Liver (tissue), 9 donors: Measurements from ENCODE around the gene SCAI. TPM values are rescaled to one million over a fixed set of nuclear protein-coding genes. Genes with fewer than 3 reads are reported as not detected.

Source experiments
- DNase-seq: peaks from one replicate; pipeline ENCODE4 v3.0.0-alpha.2; 2017; ENCODE audit warnings: low spot score
- H3K27ac ChIP-seq, 2 donors: one replicate each; pipeline ENCODE4 v1.7.0; 2013; ENCODE audit warnings: inconsistent platforms in 2 of 2, low read length in 2 of 2, control low read depth in 1 of 2, low read depth in 1 of 2, mild to moderate bottlenecking in 1 of 2
- H3K27me3 ChIP-seq, 4 donors: one replicate each; pipeline versions ENCODE4 v1.6.1 to v1.7.0; 2013; ENCODE audit warnings: low read length in 3 of 4, inconsistent platforms in 1 of 4, mild to moderate bottlenecking in 1 of 4, moderate library complexity in 1 of 4; ENCODE audit not compliant: control insufficient read depth in 4 of 4, insufficient read depth in 4 of 4
- H3K36me3 ChIP-seq, 4 donors: one replicate each; pipeline versions ENCODE4 v1.6.1 to v1.7.0; 2013; ENCODE audit warnings: low read length in 3 of 4, mild to moderate bottlenecking in 3 of 4, low read depth in 1 of 4, moderate library complexity in 1 of 4; ENCODE audit not compliant: control insufficient read depth in 4 of 4, insufficient read depth in 3 of 4
- H3K4me1 ChIP-seq, 4 donors: one replicate each; pipeline versions ENCODE4 v1.6.1 to v1.7.0; 2013; ENCODE audit warnings: low read length in 3 of 4, mild to moderate bottlenecking in 3 of 4, moderate library complexity in 1 of 4; ENCODE audit not compliant: control insufficient read depth in 4 of 4, insufficient read depth in 4 of 4
- H3K4me3 ChIP-seq, 3 donors: one replicate each; pipeline versions ENCODE4 v1.6.1 to v1.7.0; 2013; ENCODE audit warnings: low read length in 3 of 3, control low read depth in 1 of 3, low read depth in 1 of 3, mild to moderate bottlenecking in 1 of 3
- H3K9ac ChIP-seq, 2 donors: one replicate each; pipeline ENCODE4 v1.7.0; 2013; ENCODE audit warnings: low read length in 2 of 2, mild to moderate bottlenecking in 2 of 2, moderate library complexity in 2 of 2, control low read depth in 1 of 2, low read depth in 1 of 2
- H3K9me3 ChIP-seq, 4 donors: one replicate each; pipeline versions ENCODE4 v1.6.1 to v1.7.0; 2013; ENCODE audit warnings: low read length in 3 of 4; ENCODE audit not compliant: control insufficient read depth in 4 of 4
- EGR1 ChIP-seq, 2 donors: IDR thresholded peaks; 2 replicates each; pipeline ENCODE4 v1.6.1; 2016 to 2018; ENCODE audit warnings: antibody characterized with exemption in 2 of 2, low read depth in 2 of 2
- FOXA1 ChIP-seq: IDR thresholded peaks from 2 replicates; pipeline ENCODE4 v1.6.1; 2016; ENCODE audit warnings: antibody characterized with exemption
- FOXA2 ChIP-seq: IDR thresholded peaks from 2 replicates; pipeline ENCODE4 v1.6.1; 2016; ENCODE audit warnings: antibody characterized with exemption
- GABPA ChIP-seq, 2 donors: IDR thresholded peaks in 1 of 2; conservative IDR thresholded peaks in 1 of 2; 2 replicates each; pipeline ENCODE4 v1.6.1; 2016; ENCODE audit warnings: antibody characterized with exemption in 2 of 2, mild to moderate bottlenecking in 1 of 2, moderate library complexity in 1 of 2
- HNF4A ChIP-seq, 2 donors: conservative IDR thresholded peaks; 2 replicates each; pipeline ENCODE4 v1.6.1; 2016; ENCODE audit warnings: antibody characterized with exemption in 2 of 2, mild to moderate bottlenecking in 2 of 2
- HNF4G ChIP-seq: IDR thresholded peaks from 2 replicates; pipeline ENCODE4 v1.6.1; 2016; ENCODE audit warnings: antibody characterized with exemption
- JUND ChIP-seq, 2 donors: IDR thresholded peaks; 2 replicates each; pipeline ENCODE4 v1.6.1; 2016; ENCODE audit warnings: antibody characterized with exemption in 2 of 2
- NR2F2 ChIP-seq: IDR thresholded peaks from 2 replicates; pipeline ENCODE4 v1.6.1; 2016; ENCODE audit warnings: antibody characterized with exemption
- RAD21 ChIP-seq, 2 donors: IDR thresholded peaks; 2 replicates each; pipeline ENCODE4 v1.6.1; 2016; ENCODE audit warnings: antibody characterized with exemption in 2 of 2, mild to moderate bottlenecking in 2 of 2
- RXRA ChIP-seq, 2 donors: IDR thresholded peaks; 2 replicates each; pipeline ENCODE4 v1.6.1; 2017 to 2018; ENCODE audit warnings: antibody characterized with exemption in 2 of 2, mild to moderate bottlenecking in 1 of 2
- SP1 ChIP-seq: IDR thresholded peaks from 2 replicates; pipeline ENCODE4 v1.6.1; 2018; ENCODE audit warnings: antibody characterized with exemption, mild to moderate bottlenecking
- TAF1 ChIP-seq: conservative IDR thresholded peaks from 2 replicates; pipeline ENCODE4 v1.6.1; 2016; ENCODE audit warnings: antibody characterized with exemption, mild to moderate bottlenecking
- YY1 ChIP-seq: IDR thresholded peaks from 2 replicates; pipeline ENCODE4 v1.6.1; 2016; ENCODE audit warnings: antibody characterized with exemption, mild to moderate bottlenecking
- WGBS: extraction: QIAGEN DNeasy Blood & Tissue Kit; methylation state at CpG from one replicate; pipeline ENCODE4 v1.1.7; 2013; 5-methylcytosine and 5-hydroxymethylcytosine counted together
- polyA plus RNA-seq, 2 donors: library from polyadenylated mRNA; stranded (reverse) in 1 of 2; unstranded in 1 of 2; fragments of 200-250 nt in 1 of 2; fragments of >200 nt in 1 of 2; fragmentation: Nextera tagmentation in 1 of 2; extraction: Ambion mirVana in 1 of 2; gene quantifications; one replicate each; pipeline versions ENCODE4 v1.2.1 to v1.2.3, GENCODE V29; 2013 to 2015
- total RNA-seq, 2 donors: library from RNA; depleted of rRNA; stranded (reverse); fragments of >200 nt; gene quantifications; one replicate each; pipeline ENCODE4 v1.2.3, GENCODE V29; 2014
- TF ChIP-seq, protein P1 (sequence below): IDR thresholded peaks from 2 replicates; pipeline ENCODE4 v1.6.1; 2016; ENCODE audit warnings: antibody characterized with exemption
- TF ChIP-seq, protein P2 (sequence below): fragments of 150-350 bp; IDR thresholded peaks from 2 replicates; pipeline ENCODE4 v1.5.1; 2017; ENCODE audit warnings: improper control_type of control experiment, low read depth, low read length; ENCODE audit not compliant: missing input control
- TF ChIP-seq, protein P3 (sequence below): IDR thresholded peaks from 2 replicates; pipeline ENCODE4 v1.6.1; 2016; ENCODE audit warnings: antibody characterized with exemption
- TF ChIP-seq, protein P4 (sequence below): IDR thresholded peaks from 2 replicates; pipeline ENCODE4 v1.6.1; 2016; ENCODE audit warnings: antibody characterized with exemption
- TF ChIP-seq, protein P5 (sequence below): IDR thresholded peaks from 2 replicates; pipeline ENCODE4 v1.6.1; 2016; ENCODE audit warnings: antibody characterized with exemption, mild to moderate bottlenecking
- donor health status: healthy.
- donor health status: healthy.
- donor health status: healthy.
- donor health status: healthy.
- donor health status: healthy.

Gene SCAI
- total and polyA plus RNA-seq, 4 donors = 0.24 to 5.3 (median 1.6) TPM

DNA sequence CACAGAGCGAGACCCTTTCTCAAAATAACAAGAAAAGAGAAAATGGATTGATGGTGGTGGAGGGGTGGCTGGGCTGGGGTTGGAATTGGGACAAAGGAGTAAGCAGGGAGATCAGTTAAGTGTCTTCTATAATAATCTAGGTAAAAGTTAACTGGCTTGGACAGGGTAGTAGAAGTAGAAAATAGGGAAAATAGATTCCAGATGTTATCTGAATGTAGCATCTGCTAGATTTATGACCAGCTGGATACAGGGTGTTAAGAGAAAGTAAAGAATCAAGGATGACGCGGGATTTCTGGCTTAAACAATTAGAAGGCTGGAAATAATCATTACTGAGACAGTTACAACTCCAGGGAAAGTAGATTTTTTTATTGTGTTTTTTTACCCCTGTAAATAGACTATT is 33.3 kb upstream of the SCAI start:
- peaks cover 0 to 2% (median 0%) of the 10 kb centered on the region in 4 donors for H3K4me1 ChIP-seq
- no peak overlapping the region for H3K4me3 ChIP-seq
- no peak for DNase-seq
- TF ChIP-seq FOXA1 = no peak
- TF ChIP-seq, protein P1, sequence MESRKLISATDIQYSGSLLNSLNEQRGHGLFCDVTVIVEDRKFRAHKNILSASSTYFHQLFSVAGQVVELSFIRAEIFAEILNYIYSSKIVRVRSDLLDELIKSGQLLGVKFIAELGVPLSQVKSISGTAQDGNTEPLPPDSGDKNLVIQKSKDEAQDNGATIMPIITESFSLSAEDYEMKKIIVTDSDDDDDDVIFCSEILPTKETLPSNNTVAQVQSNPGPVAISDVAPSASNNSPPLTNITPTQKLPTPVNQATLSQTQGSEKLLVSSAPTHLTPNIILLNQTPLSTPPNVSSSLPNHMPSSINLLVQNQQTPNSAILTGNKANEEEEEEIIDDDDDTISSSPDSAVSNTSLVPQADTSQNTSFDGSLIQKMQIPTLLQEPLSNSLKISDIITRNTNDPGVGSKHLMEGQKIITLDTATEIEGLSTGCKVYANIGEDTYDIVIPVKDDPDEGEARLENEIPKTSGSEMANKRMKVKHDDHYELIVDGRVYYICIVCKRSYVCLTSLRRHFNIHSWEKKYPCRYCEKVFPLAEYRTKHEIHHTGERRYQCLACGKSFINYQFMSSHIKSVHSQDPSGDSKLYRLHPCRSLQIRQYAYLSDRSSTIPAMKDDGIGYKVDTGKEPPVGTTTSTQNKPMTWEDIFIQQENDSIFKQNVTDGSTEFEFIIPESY = no peak
- no peak overlapping the region for H3K9ac ChIP-seq
- H3K27ac ChIP-seq = no peak overlapping the region
- 98% methylated on average over 3 of the region's 3 CpGs for WGBS
- H3K36me3 ChIP-seq = no peaks in the 10 kb centered on the region
- H3K27me3 ChIP-seq = no peaks in the 10 kb centered on the region
- no peaks in the 10 kb centered on the region for H3K9me3 ChIP-seq

DNA sequence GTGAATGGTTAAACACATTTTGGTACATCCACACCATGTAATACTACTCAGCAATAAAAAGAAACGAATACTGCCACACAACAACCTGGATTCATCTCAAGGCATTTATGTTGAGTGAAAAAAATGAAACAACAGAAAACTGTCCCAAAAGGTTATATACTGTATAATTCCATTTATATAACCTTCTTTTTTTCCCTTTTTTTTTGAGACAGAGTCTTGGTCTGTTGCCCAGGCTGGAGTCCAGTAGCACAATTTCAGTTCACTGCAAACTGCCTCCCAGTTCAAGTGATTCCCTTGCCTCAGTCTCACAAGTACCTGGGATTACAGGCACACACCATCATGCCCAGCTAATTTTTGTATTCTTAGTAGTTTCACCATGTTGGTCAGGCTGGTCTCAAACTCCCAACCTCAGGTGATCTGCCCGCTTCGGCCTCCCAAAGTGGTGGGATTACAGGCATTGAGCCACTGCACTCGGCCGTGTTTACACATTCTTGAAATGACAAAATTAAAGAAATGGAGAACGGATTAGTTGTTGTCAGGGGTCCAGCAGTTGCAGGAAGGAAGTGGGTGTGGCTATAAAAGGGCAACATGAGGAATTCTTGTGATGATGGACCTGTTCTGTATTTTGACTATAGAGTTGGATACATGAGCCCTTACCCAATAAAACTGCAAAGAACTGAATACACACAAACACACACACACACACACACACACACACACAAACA is 28.9 kb upstream of the SCAI start:
- Histone ChIP-seq H3K4me3 (no peak overlapping the region), H3K4me1 (peaks cover 0 to 2% (median 0%) of the 10 kb centered on the region in 4 donors), H3K36me3 (peaks cover 0 to 5% (median 3%) of the 10 kb centered on the region in 4 donors), H3K27me3 (no peaks in the 10 kb centered on the region), H3K9me3 (no peaks in the 10 kb centered on the region), H3K9ac (no peak overlapping the region), H3K27ac (no peak overlapping the region)
- WGBS = 68% methylated on average over 6 of the region's 6 CpGs
- no peak for DNase-seq
- TF ChIP-seq, protein P1 = no peak
- TF ChIP-seq NR2F2 = no peak
- TF ChIP-seq FOXA1 = no peak
- TF ChIP-seq HNF4A (conservative IDR thresholded peaks at IDR 0.05) = no peak
- no peak for TF ChIP-seq YY1
- TF ChIP-seq, protein P2, sequence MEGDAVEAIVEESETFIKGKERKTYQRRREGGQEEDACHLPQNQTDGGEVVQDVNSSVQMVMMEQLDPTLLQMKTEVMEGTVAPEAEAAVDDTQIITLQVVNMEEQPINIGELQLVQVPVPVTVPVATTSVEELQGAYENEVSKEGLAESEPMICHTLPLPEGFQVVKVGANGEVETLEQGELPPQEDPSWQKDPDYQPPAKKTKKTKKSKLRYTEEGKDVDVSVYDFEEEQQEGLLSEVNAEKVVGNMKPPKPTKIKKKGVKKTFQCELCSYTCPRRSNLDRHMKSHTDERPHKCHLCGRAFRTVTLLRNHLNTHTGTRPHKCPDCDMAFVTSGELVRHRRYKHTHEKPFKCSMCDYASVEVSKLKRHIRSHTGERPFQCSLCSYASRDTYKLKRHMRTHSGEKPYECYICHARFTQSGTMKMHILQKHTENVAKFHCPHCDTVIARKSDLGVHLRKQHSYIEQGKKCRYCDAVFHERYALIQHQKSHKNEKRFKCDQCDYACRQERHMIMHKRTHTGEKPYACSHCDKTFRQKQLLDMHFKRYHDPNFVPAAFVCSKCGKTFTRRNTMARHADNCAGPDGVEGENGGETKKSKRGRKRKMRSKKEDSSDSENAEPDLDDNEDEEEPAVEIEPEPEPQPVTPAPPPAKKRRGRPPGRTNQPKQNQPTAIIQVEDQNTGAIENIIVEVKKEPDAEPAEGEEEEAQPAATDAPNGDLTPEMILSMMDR = no peak
- TF ChIP-seq HNF4G = no peak
- TF ChIP-seq GABPA (IDR thresholded peaks at IDR 0.05 in 1 of 2, conservative IDR thresholded peaks at IDR 0.05 in 1 of 2) = no peak
- no peak for TF ChIP-seq RXRA (IDR thresholded peaks at IDR 0.05)
- no peak for TF ChIP-seq RAD21 (IDR thresholded peaks at IDR 0.05)
- no peak for TF ChIP-seq EGR1 (IDR thresholded peaks at IDR 0.05; ENCODE audit: low read depth in 2 of 2)
- no peak for TF ChIP-seq JUND (IDR thresholded peaks at IDR 0.05)
- no peak for TF ChIP-seq SP1
- no peak for TF ChIP-seq FOXA2
- no peak for TF ChIP-seq TAF1
- TF ChIP-seq, protein P3, sequence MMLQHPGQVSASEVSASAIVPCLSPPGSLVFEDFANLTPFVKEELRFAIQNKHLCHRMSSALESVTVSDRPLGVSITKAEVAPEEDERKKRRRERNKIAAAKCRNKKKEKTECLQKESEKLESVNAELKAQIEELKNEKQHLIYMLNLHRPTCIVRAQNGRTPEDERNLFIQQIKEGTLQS = no peak
- TF ChIP-seq, protein P4, sequence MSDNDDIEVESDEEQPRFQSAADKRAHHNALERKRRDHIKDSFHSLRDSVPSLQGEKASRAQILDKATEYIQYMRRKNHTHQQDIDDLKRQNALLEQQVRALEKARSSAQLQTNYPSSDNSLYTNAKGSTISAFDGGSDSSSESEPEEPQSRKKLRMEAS = no peak
- TF ChIP-seq, protein P5, sequence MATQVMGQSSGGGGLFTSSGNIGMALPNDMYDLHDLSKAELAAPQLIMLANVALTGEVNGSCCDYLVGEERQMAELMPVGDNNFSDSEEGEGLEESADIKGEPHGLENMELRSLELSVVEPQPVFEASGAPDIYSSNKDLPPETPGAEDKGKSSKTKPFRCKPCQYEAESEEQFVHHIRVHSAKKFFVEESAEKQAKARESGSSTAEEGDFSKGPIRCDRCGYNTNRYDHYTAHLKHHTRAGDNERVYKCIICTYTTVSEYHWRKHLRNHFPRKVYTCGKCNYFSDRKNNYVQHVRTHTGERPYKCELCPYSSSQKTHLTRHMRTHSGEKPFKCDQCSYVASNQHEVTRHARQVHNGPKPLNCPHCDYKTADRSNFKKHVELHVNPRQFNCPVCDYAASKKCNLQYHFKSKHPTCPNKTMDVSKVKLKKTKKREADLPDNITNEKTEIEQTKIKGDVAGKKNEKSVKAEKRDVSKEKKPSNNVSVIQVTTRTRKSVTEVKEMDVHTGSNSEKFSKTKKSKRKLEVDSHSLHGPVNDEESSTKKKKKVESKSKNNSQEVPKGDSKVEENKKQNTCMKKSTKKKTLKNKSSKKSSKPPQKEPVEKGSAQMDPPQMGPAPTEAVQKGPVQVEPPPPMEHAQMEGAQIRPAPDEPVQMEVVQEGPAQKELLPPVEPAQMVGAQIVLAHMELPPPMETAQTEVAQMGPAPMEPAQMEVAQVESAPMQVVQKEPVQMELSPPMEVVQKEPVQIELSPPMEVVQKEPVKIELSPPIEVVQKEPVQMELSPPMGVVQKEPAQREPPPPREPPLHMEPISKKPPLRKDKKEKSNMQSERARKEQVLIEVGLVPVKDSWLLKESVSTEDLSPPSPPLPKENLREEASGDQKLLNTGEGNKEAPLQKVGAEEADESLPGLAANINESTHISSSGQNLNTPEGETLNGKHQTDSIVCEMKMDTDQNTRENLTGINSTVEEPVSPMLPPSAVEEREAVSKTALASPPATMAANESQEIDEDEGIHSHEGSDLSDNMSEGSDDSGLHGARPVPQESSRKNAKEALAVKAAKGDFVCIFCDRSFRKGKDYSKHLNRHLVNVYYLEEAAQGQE = no peak
